ENCODE data around the gene INTS14.

DNA sequence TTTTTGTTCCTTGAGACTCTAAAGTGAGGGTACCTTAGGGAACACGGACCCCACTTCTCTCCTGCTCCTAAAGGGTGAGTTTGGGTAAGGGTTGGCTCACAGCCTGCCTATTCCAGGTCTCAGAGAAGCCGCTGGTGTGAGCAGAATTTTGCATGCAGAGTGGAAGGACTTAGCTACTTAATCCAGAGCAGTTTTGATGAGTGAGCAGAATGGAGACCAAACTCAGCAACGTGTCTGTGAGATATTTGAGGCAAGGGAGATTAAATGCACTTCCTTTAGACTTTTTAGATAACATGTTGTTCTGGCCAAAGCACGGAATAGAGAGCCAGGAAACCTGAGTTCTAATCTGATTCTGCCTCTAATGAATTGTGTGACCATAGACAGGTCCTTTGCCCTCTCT lies 15.9 kb upstream of the INTS14 start:
- TF ChIP-seq, protein P1, sequence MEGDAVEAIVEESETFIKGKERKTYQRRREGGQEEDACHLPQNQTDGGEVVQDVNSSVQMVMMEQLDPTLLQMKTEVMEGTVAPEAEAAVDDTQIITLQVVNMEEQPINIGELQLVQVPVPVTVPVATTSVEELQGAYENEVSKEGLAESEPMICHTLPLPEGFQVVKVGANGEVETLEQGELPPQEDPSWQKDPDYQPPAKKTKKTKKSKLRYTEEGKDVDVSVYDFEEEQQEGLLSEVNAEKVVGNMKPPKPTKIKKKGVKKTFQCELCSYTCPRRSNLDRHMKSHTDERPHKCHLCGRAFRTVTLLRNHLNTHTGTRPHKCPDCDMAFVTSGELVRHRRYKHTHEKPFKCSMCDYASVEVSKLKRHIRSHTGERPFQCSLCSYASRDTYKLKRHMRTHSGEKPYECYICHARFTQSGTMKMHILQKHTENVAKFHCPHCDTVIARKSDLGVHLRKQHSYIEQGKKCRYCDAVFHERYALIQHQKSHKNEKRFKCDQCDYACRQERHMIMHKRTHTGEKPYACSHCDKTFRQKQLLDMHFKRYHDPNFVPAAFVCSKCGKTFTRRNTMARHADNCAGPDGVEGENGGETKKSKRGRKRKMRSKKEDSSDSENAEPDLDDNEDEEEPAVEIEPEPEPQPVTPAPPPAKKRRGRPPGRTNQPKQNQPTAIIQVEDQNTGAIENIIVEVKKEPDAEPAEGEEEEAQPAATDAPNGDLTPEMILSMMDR (IDR thresholded peaks at IDR 0.05): no peak
- TF ChIP-seq POLR2A (IDR thresholded peaks at IDR 0.05): no peak

All from esophagus squamous epithelium (tissue), 4 donors.